Tongue (tissue), 2 donors: ENCODE results near the gene C1orf52. TPM values are rescaled to one million over a fixed set of nuclear protein-coding genes. Genes with fewer than 3 reads are reported as not detected.

ENCODE experiments used
- small RNA-seq: library from RNA; depleted of rRNA; stranded (forward); fragments of <200 nt; gene quantifications from one replicate; pipeline ENCODE3, GENCODE V24; 2014; ENCODE audit warnings: low replicate concordance
- total RNA-seq: library from RNA; depleted of rRNA; stranded (reverse); fragments of >200 nt; gene quantifications from one replicate; pipeline ENCODE4 v1.2.3, GENCODE V29; 2014

C1orf52 gene
- total RNA-seq, 1 donor from 2014 or later: 16.7 TPM

Small RNAs within 50 kb of the gene (small RNA-seq; reads per million reads assigned to genes)
- gene RF00019: not detected

Other genes starting within 250 kb of the C1orf52 start
- gene MCOLN3, start 211.2 kb downstream of the C1orf52 start, total RNA-seq: 0.62 TPM
- 18.4 TPM for gene SYDE2, start 58.6 kb downstream of the C1orf52 start, total RNA-seq
- 15.9 TPM for gene BCL10, start 17.0 kb upstream of the C1orf52 start, total RNA-seq
- gene DDAH1, start 205.5 kb upstream of the C1orf52 start, total RNA-seq: 43.8 TPM